Prostate gland (tissue), 2 donors: ENCODE data around the gene ID3.

Source experiments
- CTCF ChIP-seq, 4 experiments: fragments of 200-600 bp in 2 of 4; fragments of 450-650 bp in 2 of 4; sonication (generic) in 2 of 4; IDR thresholded peaks; 1 replicate in 3 of 4; 2 replicates in 1 of 4; pipeline ENCODE4 v1.5.1; 2016 to 2019; ENCODE audit warnings: antibody characterized with exemption in 4 of 4, mild to moderate bottlenecking in 2 of 4, moderate library complexity in 2 of 4
- POLR2A ChIP-seq: fragments of 450-650 bp; IDR thresholded peaks from one replicate; pipeline ENCODE4 v1.6.1; 2016; ENCODE audit warnings: antibody characterized with exemption, mild to moderate bottlenecking
- POLR2AphosphoS5 ChIP-seq: sonication (generic); formaldehyde crosslinking; IDR thresholded peaks from one replicate; pipeline ENCODE4 v1.6.1; 2017; ENCODE audit warnings: antibody characterized with exemption

DNA sequence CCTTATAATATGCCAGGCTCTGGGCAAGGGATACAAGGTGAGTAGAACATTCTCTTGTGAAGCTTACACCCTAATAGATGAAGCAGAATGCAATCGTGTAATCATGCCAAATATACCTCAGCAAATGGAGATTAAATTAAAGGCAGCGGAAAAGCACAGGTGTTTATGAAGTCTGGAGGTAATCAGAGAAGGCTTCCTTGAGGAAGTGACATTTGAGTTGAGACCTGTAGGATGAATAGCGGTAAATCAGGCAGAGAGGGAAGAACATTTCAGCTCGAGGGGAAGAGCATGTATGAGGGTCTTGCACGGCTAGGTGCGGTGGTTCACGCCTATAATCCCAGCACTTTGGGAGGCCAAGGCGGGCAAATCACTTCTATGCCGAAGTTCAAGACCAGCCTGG lies 41.7 kb downstream of the ID3 start:
- TF ChIP-seq POLR2A (no peak), CTCF (IDR thresholded peaks at IDR 0.05) (no peak), POLR2AphosphoS5 (no peak)
